Neutrophil (primary cell): ENCODE results near the gene TNNC1.
A peak's percentile ranks its signal among the peaks of the same experiment; 100 is the strongest.

ENCODE experiments used
- H3K27ac ChIP-seq: fragments of 200-600 bp; sonication (generic); 2 replicates; pipeline ENCODE4 v1.5.1; 2016; ENCODE audit warnings: mild to moderate bottlenecking, moderate library complexity
- H3K27me3 ChIP-seq: fragments of 200-600 bp; sonication (generic); 2 replicates; pipeline ENCODE4 v1.6.0; 2016; ENCODE audit warnings: mild to moderate bottlenecking
- H3K36me3 ChIP-seq: fragments of 200-600 bp; sonication (generic); 2 replicates; pipeline ENCODE4 v1.5.1; 2017
- H3K4me1 ChIP-seq, 2 experiments: fragments of 200-600 bp in 1 of 2; sonication (generic) in 1 of 2; 1 replicate in 1 of 2; 2 replicates in 1 of 2; pipeline versions ENCODE4 v1.5.1 to v1.6.1; 2013 to 2016; ENCODE audit warnings: low read depth in 1 of 2, low read length in 1 of 2, mild to moderate bottlenecking in 1 of 2, moderate library complexity in 1 of 2; ENCODE audit not compliant: control insufficient read depth in 1 of 2, insufficient read depth in 1 of 2
- H3K4me3 ChIP-seq, 2 experiments: fragments of 200-600 bp in 1 of 2; sonication (generic) in 1 of 2; 1 replicate in 1 of 2; 2 replicates in 1 of 2; pipeline ENCODE4 v1.5.1; 2013 to 2016; ENCODE audit warnings: low read depth in 1 of 2, low read length in 1 of 2, mild to moderate bottlenecking in 1 of 2, moderate library complexity in 1 of 2
- H3K9me3 ChIP-seq: fragments of 200-600 bp; sonication (generic); 2 replicates; pipeline ENCODE4 v1.5.1; 2016
- TF ChIP-seq, protein P1 (sequence below): fragments of 200-600 bp; sonication (generic); IDR thresholded peaks from 2 replicates; pipeline ENCODE4 v1.5.1; 2016; ENCODE audit warnings: antibody characterized with exemption

Gene TNNC1

DNA sequence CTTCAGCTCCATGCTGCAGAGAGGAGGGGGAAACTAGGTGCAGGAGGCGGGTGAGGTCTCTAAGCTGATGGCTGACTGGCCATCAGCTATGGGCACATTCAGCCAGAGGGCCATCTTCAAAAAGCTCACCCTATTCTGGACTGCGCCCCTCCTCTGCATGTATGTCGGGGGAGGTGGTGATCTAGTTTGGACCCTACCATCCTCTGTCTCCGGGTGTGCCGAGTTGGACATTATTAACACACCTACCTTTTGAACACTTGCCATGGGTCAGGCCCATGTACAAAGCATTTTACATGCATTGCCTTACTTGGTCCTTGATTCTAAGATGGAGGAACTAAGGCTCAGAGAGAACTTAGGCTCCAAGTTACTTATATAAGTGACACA is 3.0 kb upstream of the TNNC1 start:
- TF ChIP-seq, protein P1, sequence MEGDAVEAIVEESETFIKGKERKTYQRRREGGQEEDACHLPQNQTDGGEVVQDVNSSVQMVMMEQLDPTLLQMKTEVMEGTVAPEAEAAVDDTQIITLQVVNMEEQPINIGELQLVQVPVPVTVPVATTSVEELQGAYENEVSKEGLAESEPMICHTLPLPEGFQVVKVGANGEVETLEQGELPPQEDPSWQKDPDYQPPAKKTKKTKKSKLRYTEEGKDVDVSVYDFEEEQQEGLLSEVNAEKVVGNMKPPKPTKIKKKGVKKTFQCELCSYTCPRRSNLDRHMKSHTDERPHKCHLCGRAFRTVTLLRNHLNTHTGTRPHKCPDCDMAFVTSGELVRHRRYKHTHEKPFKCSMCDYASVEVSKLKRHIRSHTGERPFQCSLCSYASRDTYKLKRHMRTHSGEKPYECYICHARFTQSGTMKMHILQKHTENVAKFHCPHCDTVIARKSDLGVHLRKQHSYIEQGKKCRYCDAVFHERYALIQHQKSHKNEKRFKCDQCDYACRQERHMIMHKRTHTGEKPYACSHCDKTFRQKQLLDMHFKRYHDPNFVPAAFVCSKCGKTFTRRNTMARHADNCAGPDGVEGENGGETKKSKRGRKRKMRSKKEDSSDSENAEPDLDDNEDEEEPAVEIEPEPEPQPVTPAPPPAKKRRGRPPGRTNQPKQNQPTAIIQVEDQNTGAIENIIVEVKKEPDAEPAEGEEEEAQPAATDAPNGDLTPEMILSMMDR, result no peak
- no peaks in the 10 kb centered on the region for H3K27me3 ChIP-seq
- H3K27ac ChIP-seq, result peak overlapping the region; percentile 82
- no peak overlapping the region for H3K4me3 ChIP-seq
- no peaks in the 10 kb centered on the region for H3K9me3 ChIP-seq
- H3K4me1 ChIP-seq, result peaks cover 28 to 36% of the 10 kb centered on the region in 2 experiments
- H3K36me3 ChIP-seq, result peaks cover 28% of the 10 kb centered on the region

DNA sequence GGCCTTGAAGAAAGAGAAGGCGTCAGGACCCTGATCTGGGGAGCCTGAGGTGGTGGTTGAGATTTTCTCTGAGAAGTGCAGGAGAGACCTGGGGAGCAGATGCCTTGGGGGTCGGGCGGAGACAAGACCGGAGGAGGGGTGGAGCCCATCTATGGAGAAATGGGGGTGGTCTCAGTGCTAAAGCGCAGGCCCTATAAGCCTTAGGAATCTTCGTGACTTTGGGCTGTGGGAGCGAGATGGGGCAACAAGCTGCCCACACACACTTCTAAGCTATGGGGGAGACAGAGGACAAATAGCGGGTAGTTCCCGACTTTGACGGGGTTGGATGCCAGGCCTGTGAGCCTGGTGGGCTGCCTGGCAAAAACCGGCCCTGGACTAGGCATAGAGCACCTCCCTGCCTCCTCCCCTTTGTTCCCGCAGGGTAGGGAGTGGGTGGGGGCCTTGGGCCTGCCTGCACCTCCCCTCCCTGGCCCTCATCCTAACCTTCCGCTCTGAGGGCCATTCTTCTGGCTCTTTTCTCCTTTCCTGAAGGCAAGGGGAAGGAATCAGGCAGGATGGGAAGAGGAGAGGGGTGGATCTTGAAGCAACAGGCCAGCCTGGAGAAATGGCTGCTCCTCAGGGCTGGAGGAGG is 2.4 kb upstream of the TNNC1 start:
- peak overlapping the region; percentile 87 to 88 for H3K4me3 ChIP-seq
- H3K27ac ChIP-seq, result peak overlapping the region; percentile 82
- TF ChIP-seq, protein P1, result no peak
- peaks cover 25% of the 10 kb centered on the region for H3K36me3 ChIP-seq
- peaks cover 28 to 36% of the 10 kb centered on the region in 2 experiments for H3K4me1 ChIP-seq
- H3K27me3 ChIP-seq, result no peaks in the 10 kb centered on the region
- H3K9me3 ChIP-seq, result no peaks in the 10 kb centered on the region

DNA sequence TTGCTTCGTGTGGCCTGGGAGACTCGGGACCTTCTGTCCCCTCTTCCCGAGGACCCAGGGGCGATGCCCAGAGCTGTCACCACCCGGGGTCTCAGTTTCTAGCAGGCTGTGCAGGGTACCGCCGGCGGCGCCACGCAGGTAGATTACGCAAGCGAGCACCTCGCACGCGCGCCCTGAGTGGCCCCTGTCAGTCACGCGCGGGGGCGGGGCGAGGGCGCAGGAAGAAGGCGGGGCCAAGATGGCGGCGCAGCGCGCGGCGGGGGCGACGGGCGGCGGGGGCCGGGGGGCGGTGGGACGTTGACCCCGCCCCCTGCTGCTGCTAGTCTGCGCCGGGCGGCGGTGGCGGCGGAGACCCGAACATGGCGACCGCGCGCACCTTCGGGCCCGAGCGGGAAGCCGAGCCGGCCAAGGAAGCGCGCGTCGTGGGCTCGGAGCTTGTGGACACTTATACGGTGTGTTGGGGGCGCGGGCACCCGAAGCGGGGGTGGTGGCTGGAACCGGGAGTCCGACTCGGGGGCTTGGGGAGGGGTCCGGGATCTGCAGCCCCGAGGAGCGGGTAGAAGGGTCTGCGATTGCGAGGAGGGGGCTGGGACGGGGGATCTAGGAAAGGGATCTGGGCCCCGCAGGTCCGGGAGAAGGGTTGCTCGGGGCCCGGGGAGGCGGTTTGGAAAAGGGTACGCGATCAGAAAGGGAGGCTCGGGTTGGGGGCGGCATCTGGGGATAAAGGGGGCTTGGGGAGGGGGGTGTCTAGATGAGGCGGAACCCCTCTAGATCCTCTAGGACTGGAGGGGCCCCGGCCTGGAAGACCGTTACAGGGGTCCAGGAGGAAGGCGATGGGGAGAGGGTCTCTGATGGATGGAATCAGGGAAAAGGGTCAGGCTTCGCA is 1.7 kb upstream of the TNNC1 start, which contains the start of gene NISCH:
NISCH (plus strand) TSS at position 322 of the 886 bp plus-strand sequence; CDS start at position 360, 38 bp downstream.
- Histone ChIP-seq H3K4me3 (peak within 1 kb of the TSS; percentile 87 to 88), H3K4me1 (peaks cover 28 to 36% of the 10 kb centered on the region in 2 experiments), H3K27me3 (no peaks in the 10 kb centered on the region), H3K36me3 (peaks cover 18% of the 10 kb centered on the region), H3K27ac (peak within 1 kb of the TSS; percentile 82), H3K9me3 (no peaks in the 10 kb centered on the region)
- TF ChIP-seq, protein P1, result peak; percentile 43

DNA sequence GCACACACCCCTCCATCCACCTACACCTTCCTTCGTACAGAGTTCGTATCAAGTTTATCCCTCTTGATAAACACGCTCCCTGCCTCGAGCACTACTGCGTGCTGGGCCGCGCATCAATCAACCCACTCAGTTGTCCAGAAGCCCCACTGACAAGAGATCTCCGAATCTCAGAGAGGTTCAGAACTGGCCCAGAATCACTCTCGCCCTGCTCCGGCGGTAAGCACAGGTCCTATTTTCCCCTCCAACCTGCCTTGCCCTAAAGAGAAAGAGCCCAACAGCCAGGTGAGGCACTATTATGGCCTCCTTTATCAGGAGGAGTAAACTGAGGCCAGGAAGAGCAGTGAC is 1.1 kb upstream of the TNNC1 start:
- peak overlapping the region; percentile 87 to 88 for H3K4me3 ChIP-seq
- peaks cover 28 to 36% of the 10 kb centered on the region in 2 experiments for H3K4me1 ChIP-seq
- peaks cover 15% of the 10 kb centered on the region for H3K36me3 ChIP-seq
- H3K27ac ChIP-seq, result peak overlapping the region; percentile 82
- TF ChIP-seq, protein P1, result no peak
- H3K27me3 ChIP-seq, result no peaks in the 10 kb centered on the region
- no peaks in the 10 kb centered on the region for H3K9me3 ChIP-seq

DNA sequence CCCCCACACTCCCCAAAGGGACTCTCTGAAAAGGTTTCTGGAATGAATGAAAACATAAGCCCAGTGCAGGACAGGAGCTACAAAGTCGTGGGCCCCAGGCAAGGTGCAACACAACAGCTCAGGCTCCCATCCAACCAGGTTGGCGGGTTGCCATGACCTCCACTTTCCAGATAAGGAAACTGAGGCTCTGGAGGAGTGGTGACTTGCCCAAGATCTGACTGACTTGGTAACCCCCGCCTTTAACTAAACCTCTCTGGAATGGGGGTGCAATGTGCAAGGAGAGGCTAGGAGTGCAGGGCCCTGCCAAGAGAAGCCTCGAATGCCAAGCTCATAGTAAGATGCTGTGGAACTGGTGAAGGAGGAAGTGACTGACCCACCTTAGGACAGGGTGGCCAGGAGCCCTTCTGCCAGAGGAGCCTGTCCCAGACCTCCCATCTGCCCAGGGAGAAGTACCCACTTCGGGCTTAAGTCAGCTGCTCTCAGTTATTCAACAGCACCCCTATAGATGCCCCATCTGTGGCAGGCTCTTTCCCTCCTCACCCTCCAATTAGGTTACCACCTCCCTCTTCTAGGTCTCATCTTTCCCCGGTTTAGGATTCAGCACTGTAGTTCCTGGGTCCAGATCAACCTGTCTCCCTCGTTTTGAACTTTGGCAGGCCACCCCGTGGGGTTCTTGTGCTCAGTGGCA is 553 bp upstream of the TNNC1 start:
- Histone ChIP-seq H3K9me3 (no peaks in the 10 kb centered on the region), H3K27ac (peak overlapping the region; percentile 82), H3K27me3 (no peaks in the 10 kb centered on the region), H3K36me3 (peaks cover 11% of the 10 kb centered on the region), H3K4me3 (peak overlapping the region; percentile 87 to 88), H3K4me1 (peaks cover 28 to 36% of the 10 kb centered on the region in 2 experiments)
- TF ChIP-seq, protein P1, result no peak
